ENCODE data around the gene MEF2B. TPM values are rescaled to one million over a fixed set of nuclear protein-coding genes. Genes with fewer than 3 reads are reported as not detected.

The MEF2B gene
- total RNA-seq, 4 donors from 2014 or later = 0.49 to 2.2 (median 0.84) TPM; not detected in 1

DNA sequence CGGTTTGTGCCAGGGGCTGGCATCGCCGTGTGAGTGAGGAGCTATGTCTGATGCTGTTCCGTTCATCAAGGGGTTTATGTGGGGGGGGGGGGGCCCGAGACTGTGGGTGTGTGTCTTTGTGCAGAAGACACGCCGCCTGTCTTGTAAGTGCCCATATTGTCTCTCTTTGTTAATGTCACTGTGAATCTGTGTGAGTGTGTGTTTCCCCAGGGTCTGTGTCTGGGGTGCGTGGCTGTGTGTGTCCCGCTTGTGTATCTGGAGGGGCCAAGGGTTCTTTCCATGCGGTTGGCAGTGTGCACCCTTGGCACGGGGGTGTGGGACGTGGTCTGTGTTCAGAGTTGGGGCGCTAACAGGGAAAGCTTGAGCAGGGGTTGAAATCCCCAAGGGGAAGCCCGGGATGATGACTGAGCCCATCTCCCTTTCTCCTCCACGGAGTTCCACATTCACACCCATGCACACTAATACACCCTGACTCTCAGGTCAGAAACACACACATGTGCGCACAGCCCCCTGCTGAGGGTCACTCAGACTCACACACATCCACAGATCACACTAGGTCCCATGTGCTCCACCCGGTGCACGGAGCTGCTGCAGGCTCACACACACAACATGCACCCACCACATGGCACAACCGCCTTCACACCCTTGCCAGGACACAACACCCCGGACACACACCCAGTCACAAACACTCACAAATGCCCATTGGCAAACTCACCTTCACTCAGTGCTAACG lies 43.5 kb upstream of the MEF2B start:
- TF ChIP-seq, protein P1, sequence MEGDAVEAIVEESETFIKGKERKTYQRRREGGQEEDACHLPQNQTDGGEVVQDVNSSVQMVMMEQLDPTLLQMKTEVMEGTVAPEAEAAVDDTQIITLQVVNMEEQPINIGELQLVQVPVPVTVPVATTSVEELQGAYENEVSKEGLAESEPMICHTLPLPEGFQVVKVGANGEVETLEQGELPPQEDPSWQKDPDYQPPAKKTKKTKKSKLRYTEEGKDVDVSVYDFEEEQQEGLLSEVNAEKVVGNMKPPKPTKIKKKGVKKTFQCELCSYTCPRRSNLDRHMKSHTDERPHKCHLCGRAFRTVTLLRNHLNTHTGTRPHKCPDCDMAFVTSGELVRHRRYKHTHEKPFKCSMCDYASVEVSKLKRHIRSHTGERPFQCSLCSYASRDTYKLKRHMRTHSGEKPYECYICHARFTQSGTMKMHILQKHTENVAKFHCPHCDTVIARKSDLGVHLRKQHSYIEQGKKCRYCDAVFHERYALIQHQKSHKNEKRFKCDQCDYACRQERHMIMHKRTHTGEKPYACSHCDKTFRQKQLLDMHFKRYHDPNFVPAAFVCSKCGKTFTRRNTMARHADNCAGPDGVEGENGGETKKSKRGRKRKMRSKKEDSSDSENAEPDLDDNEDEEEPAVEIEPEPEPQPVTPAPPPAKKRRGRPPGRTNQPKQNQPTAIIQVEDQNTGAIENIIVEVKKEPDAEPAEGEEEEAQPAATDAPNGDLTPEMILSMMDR (IDR thresholded peaks at IDR 0.05) = no peak
- no peak for TF ChIP-seq POLR2A (IDR thresholded peaks at IDR 0.05)
- no peak overlapping the region for H3K4me3 ChIP-seq (ENCODE audit: low read depth, poor library complexity, severe bottlenecking)
- intact Hi-C loops (cut with DNase I; ENCODE audit: low total_unique reads) = no loop called here
- no peak for DNase-seq (ENCODE audit: low spot score in 2 of 2)
- WGBS, 2 donors = 39 to 48% methylated on average over 18 to 21 of the region's 21 CpGs

DNA sequence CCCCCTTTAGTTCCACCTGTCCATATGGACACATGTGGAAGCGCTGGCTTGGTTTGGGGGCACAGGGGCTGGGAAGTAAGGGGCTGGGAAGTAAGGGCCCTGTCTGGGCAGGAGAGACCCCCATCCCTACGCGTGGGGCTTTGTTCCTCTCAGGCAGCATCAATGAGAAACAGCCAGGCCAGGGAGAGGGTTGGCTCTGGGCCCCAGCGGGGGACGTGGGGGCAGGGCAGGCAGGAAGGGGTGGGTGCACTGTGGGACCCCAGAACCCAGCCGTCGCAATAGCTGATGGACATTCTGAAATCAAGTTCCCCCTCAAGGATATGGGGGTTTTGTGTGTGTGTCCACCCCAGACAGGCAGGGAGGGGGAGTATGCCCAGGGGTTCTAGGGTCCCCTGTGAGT lies 42.9 kb upstream of the MEF2B start:
- intact Hi-C loops (cut with DNase I; ENCODE audit: low total_unique reads) = no loop called here
- no peak overlapping the region for H3K4me3 ChIP-seq (ENCODE audit: low read depth, poor library complexity, severe bottlenecking)
- TF ChIP-seq POLR2A (IDR thresholded peaks at IDR 0.05) = no peak
- TF ChIP-seq, protein P1 (IDR thresholded peaks at IDR 0.05) = no peak
- DNase-seq (ENCODE audit: low spot score in 2 of 2) = no peak
- WGBS, 2 donors = 9 to 17% methylated on average over 7 of the region's 7 CpGs

DNA sequence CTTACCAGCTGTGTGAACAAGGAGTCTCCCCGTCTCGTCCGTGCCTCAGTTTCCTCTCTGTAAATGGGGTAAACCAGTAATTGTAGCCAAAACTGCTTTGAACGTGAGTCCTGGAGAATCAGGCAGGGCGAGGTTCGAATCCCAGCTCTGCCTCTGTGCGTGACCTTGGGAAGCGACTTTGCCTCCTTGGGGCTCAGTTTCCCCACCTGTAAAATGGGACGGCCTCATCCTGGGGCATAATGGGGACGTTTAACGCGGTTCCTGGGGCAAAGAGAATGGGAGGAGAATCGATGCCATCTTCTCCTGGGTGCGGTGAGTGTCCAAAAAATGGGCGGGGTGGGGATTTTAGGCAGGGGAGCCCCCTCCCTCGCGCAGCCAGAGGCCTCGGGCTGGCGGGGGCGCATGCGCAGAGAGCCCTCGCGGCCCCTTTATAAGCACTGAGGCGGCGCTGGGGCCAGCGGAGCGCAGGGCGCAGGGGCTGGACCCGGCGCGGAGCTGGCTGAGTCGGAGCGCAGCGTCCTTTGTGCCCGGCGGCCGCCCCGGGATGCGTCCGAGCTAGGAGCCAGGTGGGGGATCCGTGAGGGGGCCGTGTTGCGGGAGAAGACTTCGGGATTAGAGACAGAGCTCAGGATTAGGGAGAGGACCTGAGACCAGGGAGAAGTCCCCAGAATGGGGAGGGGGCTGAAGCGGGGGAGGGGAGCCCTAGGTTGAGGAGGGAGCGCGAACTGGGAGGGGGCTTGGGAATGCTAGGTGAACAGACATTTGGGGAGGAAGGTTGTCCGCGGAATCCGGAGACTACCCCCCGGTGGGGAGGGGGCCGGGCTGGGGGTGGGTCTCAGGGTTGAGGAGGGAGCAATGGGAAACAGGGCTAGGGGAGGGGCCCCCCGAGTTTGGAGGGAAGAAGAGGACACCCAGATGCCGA lies 41.7 kb upstream of the MEF2B start, which contains the start of gene NCAN:
TSS of gene NCAN (plus strand) at position 460 of the 922 bp plus-strand sequence. CDS start 4,996 bp downstream, outside the sequence.
- intact Hi-C loops (cut with DNase I; ENCODE audit: low total_unique reads) = no loop called here
- WGBS, 2 donors = 10% methylated on average over 54 of the region's 54 CpGs
- no peak within 1 kb of the TSS for H3K4me3 ChIP-seq (ENCODE audit: low read depth, poor library complexity, severe bottlenecking)
- TF ChIP-seq, protein P1 (IDR thresholded peaks at IDR 0.05) = no peak
- no peak for TF ChIP-seq POLR2A (IDR thresholded peaks at IDR 0.05)
- DNase-seq (ENCODE audit: low spot score in 2 of 2) = no peak

DNA sequence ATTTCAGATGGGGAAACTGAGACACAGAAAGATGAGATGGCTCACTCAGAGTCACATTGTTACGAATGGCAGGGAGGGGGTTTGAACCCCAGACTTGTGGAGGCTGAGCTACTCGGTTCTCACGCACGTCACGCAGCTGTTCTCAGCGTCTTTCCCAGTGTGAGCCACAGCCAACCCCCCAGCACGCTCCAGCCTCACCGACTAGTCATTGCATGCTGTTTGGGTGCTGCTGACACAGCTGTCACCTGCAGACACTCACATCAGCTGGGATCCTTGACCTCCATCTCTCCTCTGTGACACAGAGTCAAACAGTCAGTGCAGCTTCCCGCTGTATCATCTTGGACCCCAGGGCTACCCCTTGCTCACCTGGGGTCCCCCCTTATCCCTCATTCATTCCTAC lies 39.3 kb upstream of the MEF2B start:
- no peak for DNase-seq (ENCODE audit: low spot score in 2 of 2)
- WGBS, 2 donors = 46 to 59% methylated on average over 9 of the region's 9 CpGs

More for the DNA sequence above, 39.3 kb upstream of the MEF2B start:
- H3K4me3 ChIP-seq (ENCODE audit: low read depth, poor library complexity, severe bottlenecking) = no peak overlapping the region
- TF ChIP-seq POLR2A (IDR thresholded peaks at IDR 0.05) = no peak
- TF ChIP-seq, protein P1 (IDR thresholded peaks at IDR 0.05) = no peak
- intact Hi-C loops (cut with DNase I; ENCODE audit: low total_unique reads) = no loop called here

Data from lower leg skin (tissue), 4 donors.